NT2/D1 (cell line): ENCODE data around the gene ORC5.

Source experiments
- SUZ12 ChIP-seq: IDR thresholded peaks from 2 replicates; pipeline ENCODE4 v1.6.1; 2011; ENCODE audit not compliant: insufficient read length, insufficient read depth; ENCODE audit errors: extremely low read depth
- YY1 ChIP-seq: IDR thresholded peaks from 2 replicates; pipeline ENCODE4 v1.6.1; 2011; ENCODE audit not compliant: insufficient read length, insufficient read depth
- ZNF274 ChIP-seq: IDR thresholded peaks from 2 replicates; pipeline ENCODE4 v1.6.1; 2011; ENCODE audit warnings: mild to moderate bottlenecking, low read depth, low read length

DNA sequence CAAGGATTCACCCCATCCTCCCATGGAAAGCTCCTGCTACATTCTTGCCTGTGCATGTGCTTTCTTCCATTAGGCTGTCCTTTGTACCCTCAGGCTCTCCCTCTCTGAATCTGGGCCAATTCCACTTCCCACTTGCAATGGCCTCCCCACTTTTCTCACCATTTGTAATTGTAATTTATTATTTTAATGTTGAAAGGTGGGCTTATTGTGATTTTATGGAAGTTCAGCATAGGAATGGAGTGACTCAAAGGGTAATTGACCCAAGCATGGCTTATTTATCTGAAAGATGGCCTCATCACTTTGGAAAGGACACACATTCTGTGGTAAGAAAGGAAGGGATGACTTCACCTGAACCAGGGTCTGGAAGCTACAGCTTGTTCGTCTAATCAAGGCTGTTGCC, 46.9 kb upstream of the ORC5 start:
- no peak for TF ChIP-seq ZNF274
- no peak for TF ChIP-seq YY1
- no peak for TF ChIP-seq SUZ12
